ENCODE results near the gene SLMAP.
A peak's percentile ranks its signal among the peaks of the same experiment; 100 is the strongest.

The SLMAP gene

GRCh38 chr3:57755741-57756527, at the start of gene SLMAP:
SLMAP (plus strand) TSS chr3:57756309; CDS start chr3:57757652, 1,343 bp downstream.
- peak; percentile 97 for DNase-seq

- peak; percentile 58 for DNase-seq
Measured at GRCh38 chr3:57706462-57706861, 49.6 kb upstream of the SLMAP start.

DNA sequence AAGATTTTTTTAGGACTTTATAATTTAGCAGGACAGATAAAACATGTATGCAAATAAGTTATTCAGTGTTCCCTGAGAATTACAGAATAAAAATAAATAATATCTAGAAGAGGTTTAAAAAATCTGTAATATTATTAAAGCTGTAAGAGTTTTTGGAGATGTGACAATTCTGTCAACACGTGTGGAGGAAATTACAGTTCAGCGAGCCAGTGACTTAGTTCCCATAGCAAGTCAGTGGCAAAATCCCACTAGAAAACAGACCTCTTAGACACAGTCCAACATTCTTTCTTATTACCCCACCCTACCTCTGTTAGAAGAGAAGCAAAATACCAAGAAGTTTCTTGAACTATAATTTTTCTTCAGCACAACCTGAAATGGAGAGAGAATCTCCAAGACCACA, 47.1 kb upstream of the SLMAP start:
- DNase-seq = no peak

GRCh38 chr3:57709559-57709958, 46.5 kb upstream of the SLMAP start:
- no peak for DNase-seq

- DNase-seq = no peak
Measured at GRCh38 chr3:57715686-57716085, 40.4 kb upstream of the SLMAP start.

DNA sequence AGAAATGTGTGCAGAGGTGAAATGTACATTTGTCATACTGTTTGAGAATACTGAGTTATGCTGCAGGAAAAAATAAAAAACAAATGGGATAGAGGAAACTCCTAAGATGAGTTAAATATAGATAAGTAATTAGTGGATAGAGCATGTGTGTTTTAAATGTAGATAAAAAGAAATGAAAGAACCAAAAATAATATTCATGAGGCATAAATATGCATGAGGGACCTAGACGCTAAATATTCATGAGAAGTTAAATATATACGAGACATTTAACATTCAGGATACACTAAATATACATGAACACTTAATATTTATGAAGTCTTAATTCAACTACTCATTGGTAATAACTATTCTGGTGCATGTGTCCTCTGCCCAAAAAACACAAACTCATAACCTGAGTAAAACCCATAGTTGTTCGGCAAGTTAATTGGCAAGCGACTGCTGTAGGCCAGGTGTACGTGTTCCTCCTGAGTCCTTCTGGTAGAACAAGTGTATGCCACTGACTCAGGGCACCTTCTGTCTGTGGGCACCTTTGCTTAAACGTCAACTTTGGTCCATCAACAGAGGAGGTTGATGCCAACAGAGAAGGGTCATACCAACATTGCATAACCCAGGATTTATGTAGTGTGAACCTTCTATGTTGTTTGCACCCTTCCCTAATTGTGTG, 38.8 kb upstream of the SLMAP start:
- no peak for DNase-seq

DNA sequence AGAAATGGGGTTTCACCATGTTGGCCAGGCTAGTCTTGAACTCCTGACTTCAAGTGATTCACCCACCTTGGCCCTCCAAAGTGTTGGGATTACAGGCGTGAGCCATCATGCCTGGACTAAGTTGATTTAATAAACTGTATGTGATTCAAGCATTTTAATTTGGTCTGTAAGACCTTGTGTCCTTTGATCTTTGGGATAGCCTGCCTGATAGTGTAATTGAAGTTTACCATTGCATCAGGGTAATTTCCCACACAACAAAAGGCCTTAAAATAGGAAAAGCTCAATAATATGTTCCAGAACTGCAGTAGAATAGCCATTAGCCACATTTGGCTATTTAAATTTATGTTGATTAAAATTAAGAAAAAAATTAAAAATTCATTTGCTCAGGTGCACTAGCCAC, 38.0 kb upstream of the SLMAP start:
- no peak for DNase-seq

DNA sequence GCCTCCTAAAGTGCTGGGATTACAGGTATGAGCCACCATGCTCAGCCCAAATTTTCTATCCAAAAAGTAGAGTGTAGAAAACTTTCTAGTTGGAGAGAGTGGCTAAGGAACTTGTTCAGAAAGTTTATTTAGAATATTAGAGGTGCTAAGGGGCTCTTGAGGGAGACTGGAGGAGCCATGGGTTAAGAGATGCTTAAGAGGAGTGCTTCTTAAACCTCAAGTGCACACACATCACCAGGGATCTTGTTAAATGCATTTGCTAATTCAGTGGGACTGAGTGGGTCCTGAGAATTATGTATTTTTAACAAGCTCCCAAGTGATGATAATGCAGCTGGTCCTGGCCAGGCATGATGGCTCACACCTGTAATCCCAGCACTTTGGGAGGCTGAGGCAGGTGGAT, 29.7 kb upstream of the SLMAP start:
- DNase-seq = no peak

GRCh38 chr3:57727106-57727505, 29.0 kb upstream of the SLMAP start:
- DNase-seq = no peak

DNA sequence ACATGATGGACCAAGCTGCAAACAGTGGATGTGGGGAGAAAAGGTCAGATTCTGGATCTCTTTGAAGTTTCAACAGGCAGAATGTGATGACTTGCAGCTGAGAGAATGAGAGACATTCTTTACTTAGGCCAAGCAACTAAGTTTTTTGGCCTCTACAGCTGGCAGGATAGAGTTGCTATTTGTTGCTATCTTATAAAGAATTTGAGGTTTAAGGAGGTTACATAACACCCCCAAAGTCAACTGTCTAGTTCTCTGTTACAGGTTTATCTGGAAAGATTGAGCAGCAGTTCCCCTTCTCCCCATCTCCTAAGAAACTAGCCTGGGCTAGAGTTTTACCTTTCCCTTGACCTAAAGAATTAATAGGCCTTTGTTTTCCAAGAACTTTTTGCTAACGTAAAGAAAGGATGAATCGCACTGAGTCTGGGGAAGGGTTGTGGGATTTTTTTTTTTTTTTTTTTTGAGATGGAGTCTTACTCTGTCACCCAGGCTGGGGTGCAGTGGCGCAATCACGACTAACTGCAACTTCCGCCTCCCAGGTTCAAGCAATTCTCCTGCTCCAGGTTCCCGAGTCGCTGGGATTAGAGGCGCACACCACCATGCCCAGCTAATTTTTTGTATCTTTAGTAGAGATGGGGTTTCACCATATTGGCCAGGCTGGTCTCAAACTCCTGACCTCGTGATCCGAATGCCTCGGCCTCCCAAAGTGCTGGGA, 26.6 kb upstream of the SLMAP start:
- DNase-seq = no peak

DNA sequence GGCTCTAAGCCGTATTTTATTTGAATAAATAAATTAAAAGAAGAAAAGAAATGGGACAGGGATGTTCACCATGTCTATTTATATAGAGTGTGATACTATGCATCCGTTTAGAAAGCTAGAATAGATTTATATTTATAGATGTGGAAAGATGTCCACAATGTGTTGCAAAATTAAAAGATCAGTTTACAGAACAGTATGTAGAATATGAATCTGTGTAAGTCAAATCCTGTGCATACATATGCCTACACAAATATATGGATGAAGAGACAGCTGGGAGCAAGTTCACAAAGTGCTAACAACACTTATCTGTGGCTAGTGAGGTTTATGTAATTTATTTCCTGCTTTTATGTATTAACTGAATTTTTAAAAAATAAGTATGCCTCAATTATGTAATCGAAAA, 25.4 kb upstream of the SLMAP start:
- no peak for DNase-seq

- no peak for DNase-seq
Measured at GRCh38 chr3:57731311-57731710, 24.8 kb upstream of the SLMAP start.

DNA sequence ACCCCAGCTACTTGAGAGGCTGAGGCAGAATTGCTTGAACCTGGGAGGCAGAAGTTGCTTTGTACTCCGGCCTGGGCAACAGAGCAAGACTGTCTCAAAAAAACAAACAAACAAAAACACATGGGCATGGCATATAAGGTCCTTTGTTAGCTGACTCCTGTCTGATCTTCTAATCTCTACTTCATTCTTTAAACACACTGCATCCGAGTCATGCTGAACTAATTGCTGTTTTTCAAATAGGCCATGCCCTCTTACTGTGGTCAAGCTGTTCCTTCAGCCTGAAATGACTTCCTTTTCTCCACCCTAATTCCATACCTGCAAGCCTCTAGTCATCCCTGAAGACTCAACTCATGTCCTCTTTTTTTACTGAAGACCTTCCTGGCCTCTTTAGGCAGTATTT, 22.3 kb upstream of the SLMAP start:
- no peak for DNase-seq

GRCh38 chr3:57735405-57735804, 20.7 kb upstream of the SLMAP start:
- no peak for DNase-seq

DNA sequence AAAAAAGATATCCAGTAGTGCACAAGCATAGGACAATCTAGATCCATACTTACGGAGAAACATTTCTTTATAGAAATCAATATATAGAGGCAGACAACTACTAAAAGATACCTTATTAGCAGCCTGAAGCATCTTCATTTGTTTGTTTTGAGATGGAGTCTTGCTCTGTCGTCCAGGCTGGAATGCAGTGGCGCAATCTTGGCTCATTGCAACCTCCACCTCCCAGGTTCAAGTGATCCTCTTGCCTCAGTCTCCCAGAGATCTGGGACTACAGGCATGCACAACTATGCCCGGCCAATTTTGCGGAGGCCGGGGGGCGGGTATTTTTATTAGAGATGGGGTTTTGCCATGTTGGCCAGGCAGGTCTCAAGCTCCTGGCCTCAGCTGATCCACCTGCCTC, 18.3 kb upstream of the SLMAP start:
- no peak for DNase-seq

GRCh38 chr3:57738391-57738790, 17.7 kb upstream of the SLMAP start:
- no peak for DNase-seq

DNA sequence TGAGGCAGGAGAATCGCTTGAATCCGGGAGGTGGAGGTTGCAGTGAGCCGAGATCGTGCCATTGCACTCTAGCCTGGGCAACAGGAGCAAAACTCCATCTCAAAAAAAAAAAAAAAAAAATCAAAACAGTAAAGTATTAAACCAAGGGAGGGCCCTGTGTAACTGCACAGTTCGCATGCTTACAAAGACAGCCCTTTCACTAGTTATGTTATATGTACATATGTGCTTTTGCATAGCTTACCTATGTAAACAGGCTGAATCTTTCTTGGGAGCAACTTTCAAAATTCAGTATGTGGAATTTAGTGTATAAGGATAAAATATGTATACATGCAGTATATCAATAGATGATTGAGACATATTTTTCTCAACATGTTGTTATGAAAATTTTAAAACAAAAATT, 16.1 kb upstream of the SLMAP start:
- DNase-seq = no peak

- no peak for DNase-seq
Measured at GRCh38 chr3:57743496-57743895, 12.6 kb upstream of the SLMAP start.

GRCh38 chr3:57745101-57745500, 11.0 kb upstream of the SLMAP start:
- DNase-seq = peak; percentile 6

DNA sequence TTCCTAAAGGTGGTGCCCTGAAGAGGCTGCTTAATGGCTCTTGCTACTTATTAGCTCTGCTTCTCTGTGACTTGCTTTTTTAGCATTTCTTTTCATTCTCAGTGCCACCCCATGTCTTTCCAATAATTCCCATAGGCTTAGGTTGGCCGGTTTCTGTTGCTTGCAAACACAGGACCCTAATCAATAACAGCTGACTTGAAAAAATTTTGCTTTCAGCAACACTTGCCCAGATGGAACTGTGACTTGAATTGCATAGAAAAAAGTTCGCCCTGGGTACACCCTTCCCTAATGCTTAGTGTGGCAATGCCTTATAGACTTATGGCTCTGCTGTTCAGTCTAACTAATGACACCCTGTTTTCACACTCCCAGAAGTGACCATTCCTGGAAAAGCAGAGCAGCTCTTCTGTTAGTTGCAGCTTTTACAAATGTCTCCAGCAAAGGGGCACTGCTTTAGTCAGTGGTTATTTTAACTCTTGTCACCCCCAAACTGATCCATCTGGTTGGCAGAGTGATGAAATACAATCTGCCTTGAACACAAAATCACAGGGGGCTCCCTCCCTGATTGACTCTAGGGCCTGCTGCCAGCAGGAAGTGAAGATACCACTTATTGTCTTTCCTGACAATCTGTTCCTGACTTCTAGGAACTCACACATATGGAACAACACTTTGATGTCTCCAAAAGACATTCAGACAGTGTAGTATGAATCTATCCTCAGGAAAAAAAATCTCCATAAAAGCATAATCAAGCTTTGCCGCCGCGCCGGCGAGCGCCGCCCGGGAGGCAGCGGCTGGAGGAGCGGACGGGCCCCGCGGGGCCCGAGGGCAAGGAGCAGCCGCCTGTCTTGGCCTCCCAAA, 9.7 kb upstream of the SLMAP start:
- peak; percentile 17 for DNase-seq

GRCh38 chr3:57749542-57749941, 6.6 kb upstream of the SLMAP start:
- DNase-seq = no peak

GRCh38 chr3:57752307-57752706, 3.8 kb upstream of the SLMAP start:
- DNase-seq = no peak

DNA sequence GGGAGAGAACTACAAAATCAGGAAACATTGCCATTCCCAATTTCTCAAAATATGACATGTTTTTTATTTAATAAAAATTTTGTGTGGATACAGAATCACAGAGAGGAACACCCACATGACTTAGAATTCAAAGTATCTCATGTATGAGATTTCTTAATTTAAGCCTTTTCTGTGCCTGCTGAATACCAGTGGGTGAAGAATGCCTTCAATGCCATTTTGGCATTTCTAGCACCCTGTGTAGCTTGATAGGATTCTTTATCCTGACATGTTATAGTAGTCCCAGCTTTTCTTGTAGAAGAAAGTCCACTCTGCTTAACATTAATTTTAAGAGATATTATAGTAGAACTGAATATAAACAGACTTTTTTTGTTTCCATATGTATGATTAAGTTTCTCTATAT, 3.1 kb upstream of the SLMAP start:
- no peak for DNase-seq
